ENCODE data around the gene SH3GL1. TPM values are rescaled to one million over a fixed set of nuclear protein-coding genes. Genes with fewer than 3 reads are reported as not detected.

The SH3GL1 gene, protein sequence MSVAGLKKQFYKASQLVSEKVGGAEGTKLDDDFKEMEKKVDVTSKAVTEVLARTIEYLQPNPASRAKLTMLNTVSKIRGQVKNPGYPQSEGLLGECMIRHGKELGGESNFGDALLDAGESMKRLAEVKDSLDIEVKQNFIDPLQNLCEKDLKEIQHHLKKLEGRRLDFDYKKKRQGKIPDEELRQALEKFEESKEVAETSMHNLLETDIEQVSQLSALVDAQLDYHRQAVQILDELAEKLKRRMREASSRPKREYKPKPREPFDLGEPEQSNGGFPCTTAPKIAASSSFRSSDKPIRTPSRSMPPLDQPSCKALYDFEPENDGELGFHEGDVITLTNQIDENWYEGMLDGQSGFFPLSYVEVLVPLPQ
- total RNA-seq = 10 to 100 TPM; 38.1 to 42.0 TPM

DNA sequence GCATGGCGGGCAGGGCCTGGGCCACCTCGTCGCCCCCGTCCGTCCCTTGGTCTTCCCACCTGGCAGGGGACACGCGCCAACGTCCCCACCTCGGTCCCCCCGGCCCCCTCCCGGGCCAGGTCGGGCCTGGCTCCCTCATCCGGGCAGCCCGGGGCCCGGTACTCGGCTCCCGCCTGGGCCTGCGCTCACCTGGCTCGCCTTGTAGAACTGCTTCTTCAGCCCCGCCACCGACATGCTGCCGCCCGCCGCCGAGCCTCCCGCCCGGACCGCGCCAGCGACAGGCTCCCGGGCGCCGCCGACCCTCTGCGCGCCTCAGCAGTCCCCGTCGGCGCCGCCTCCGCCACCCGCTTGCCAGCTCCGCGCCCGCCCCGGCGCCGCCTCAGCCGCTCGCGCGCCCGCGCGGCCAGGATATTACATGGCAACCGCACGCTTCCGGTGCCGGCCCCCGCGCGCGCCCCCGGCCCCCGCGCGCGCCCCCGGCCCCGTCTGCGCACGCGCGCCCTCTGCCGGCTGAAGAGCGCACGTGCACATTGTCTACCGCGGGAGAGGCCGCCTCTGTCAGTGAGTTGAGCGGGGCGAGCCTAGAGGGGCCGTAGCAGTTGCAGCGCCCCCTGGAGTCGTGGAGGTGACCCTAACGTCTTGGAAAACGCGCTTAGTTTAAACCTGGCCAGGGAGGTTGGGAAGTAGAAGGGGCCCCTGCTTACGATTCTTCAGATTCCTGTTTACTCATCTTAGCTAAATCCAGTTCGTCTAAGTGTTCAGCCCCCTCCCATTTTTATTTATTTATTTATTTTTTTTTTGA lies at the start of gene SH3GL1:
Gene SH3GL1 (minus strand): TSS at position 413 of the 802 bp plus-strand sequence. CDS start 179 bp downstream, at position 234.
- Mint-ChIP-seq H3K4me3 (peak within 1 kb of the TSS; percentile 82), H3K27ac (peak within 1 kb of the TSS; percentile 86), H3K9me3 (no peaks in the 10 kb centered on the region), H3K36me3 (peaks cover 26% of the 10 kb centered on the region), H3K27me3 (no peaks in the 10 kb centered on the region), H3K4me1 (ENCODE audit: low read depth) (peaks cover 60% of the 10 kb centered on the region)
- ChIA-PET CTCF (interaction anchor here (0.6 to 3.2 kb wide), 20 partner anchors 9 to 153 kb away, joined by 3 to 52 read pairs (median 6); partner anchors contain the start of genes HDGFL2, MPND, STAP2 and YJU2), POLR2A (interaction anchor here (0.6 to 3.1 kb wide), 6 partner anchors 14 to 442 kb away, joined by 3 to 23 read pairs (median 4); partner anchors contain the start of gene EEF2)
- intact Hi-C loops (cut with micrococcal nuclease) = loop anchor here (1.0 to 5.0 kb wide), 6 partner anchors 20 to 638 kb away; partner anchors contain the start of genes DPP9, MRPL54, UBXN6 and ZBTB7A
- DNase-seq = peak; percentile 94

GRCh38 chr19:4449639-4450028 lies 49.3 kb upstream of the SH3GL1 start:
- H3K27me3 Mint-ChIP-seq = no peaks in the 10 kb centered on the region
- ChIA-PET POLR2A (no interaction called here), CTCF (no interaction called here)
- no peaks in the 10 kb centered on the region for H3K4me1 Mint-ChIP-seq (ENCODE audit: low read depth)
- no peak overlapping the region for H3K4me3 Mint-ChIP-seq
- no peak for DNase-seq
- peaks cover 14% of the 10 kb centered on the region for H3K36me3 Mint-ChIP-seq
- no peaks in the 10 kb centered on the region for H3K9me3 Mint-ChIP-seq
- H3K27ac Mint-ChIP-seq = no peak overlapping the region
- intact Hi-C loops (cut with micrococcal nuclease) = no loop called here

DNA sequence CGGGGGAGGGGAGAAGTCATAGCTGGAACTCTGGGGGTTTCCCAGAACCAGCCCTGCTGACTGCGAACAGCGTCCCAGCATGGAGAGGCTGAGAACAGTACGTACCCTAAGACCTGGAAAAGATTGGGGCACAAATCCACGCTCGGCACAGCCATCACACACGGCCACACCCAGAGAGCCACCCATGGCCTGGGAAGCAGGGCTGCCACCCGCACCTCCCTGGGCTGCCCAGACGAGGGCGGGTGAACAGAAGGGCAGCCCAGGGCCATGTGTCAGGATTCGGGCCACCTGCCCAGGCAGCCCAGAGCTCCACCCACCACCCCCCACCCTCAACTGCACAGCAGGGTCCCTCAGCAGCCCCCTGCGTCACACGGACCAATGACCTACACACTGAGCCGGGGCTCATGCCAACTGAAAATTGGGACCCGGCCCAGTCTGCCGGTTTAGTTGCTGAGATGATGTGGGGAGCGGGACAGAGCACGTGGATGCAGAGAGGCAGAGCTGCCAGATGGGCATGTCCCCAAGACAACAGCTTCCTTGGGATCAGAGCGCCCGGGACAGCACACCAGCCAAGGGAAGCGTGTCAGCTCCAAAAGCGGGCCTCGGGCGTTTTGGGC lies 48.8 kb upstream of the SH3GL1 start:
- Mint-ChIP-seq H3K36me3 (peaks cover 16% of the 10 kb centered on the region), H3K9me3 (no peaks in the 10 kb centered on the region)
- POLR2A ChIA-PET = no interaction called here

DNA sequence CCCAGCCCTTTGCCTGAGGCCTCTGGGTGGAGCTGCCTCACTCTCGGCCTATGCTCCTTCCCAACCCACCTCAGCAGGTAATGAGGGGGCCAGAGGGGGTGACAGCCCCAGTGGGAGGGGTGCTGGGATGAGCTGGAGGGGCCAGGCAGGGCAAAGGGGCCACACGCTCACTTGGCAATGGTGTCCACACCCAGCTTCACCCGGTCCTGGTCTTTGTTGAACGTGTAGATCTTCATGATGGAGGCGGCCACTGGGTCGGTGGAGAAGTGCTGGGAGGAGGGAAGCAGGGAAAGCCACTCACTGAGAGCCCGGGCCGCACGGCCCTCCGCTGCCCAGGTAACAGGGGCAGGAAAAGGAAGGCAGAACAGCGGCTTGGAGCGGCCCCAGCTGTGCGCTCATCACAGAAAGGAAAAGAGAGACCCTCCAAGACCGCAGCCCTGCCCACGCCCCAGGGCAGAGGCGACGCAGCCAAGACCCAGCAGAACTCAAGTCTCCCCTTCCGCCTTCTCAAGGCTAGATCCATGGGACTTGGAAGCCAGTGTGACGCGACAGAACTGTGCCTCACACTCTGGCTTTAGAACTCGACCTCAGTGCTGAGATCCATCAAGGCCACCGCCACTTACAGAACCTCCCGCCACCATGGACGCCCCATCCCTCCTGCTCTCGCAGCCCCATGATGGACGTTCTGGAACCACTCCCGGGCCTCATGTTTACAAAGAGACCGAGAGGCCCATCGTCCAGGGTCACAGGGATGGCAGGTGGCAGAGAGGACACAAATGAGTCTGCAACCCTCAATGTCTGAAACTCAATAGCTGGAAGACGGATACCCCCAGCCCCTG lies 48.0 kb upstream of the SH3GL1 start:
- Mint-ChIP-seq H3K4me1 (ENCODE audit: low read depth) (no peaks in the 10 kb centered on the region), H3K9me3 (no peaks in the 10 kb centered on the region), H3K4me3 (no peak overlapping the region), H3K27me3 (no peaks in the 10 kb centered on the region), H3K36me3 (peaks cover 16% of the 10 kb centered on the region), H3K27ac (no peak overlapping the region)
- POLR2A ChIA-PET = no interaction called here
- CTCF ChIA-PET = no interaction called here
- intact Hi-C loops (cut with micrococcal nuclease) = no loop called here
- no peak for DNase-seq

More for the DNA sequence above, 48.8 kb upstream of the SH3GL1 start:
- CTCF ChIA-PET = no interaction called here
- Mint-ChIP-seq H3K27ac (no peak overlapping the region), H3K4me3 (no peak overlapping the region), H3K4me1 (ENCODE audit: low read depth) (no peaks in the 10 kb centered on the region), H3K27me3 (no peaks in the 10 kb centered on the region)
- DNase-seq = no peak
- intact Hi-C loops (cut with micrococcal nuclease) = no loop called here

- H3K4me1 Mint-ChIP-seq (ENCODE audit: low read depth) = no peaks in the 10 kb centered on the region
These were observed 47.2 kb upstream of the SH3GL1 start for GRCh38 chr19:4447327-4448146.

DNA sequence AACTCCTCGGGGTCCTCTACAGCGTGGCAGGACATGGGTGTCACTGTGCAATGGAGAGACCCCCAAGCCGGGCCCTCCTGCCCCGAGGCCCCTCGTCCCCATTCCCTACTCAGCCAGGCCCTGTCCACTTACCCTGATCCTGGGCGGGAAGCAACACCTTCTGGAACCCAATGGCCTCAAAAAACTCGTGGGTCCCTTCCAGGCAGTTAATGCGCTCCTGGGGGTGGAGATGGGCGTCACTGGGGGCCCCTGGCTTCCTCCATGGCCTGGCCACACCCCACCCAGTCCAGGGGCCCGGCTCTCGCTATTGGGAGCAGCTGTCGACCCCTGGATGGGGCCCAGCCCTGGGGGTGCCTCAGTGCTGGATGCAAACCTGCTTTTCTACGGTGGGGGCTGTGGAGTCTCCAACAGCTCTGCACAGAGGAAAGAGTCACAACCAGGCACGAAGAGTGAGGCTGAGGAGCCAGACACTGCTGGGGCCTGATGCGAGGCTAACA lies 46.4 kb upstream of the SH3GL1 start:
- intact Hi-C loops (cut with micrococcal nuclease) = no loop called here
- Mint-ChIP-seq H3K4me3 (no peak overlapping the region), H3K9me3 (no peaks in the 10 kb centered on the region), H3K27me3 (no peaks in the 10 kb centered on the region), H3K27ac (no peak overlapping the region), H3K36me3 (peaks cover 21% of the 10 kb centered on the region), H3K4me1 (ENCODE audit: low read depth) (peaks cover 6% of the 10 kb centered on the region)
- POLR2A ChIA-PET = no interaction called here
- CTCF ChIA-PET = no interaction called here
- DNase-seq = no peak

More at GRCh38 chr19:4447327-4448146, 47.2 kb upstream of the SH3GL1 start:
- ChIA-PET POLR2A (no interaction called here), CTCF (no interaction called here)
- intact Hi-C loops (cut with micrococcal nuclease) = no loop called here
- Mint-ChIP-seq H3K27me3 (no peaks in the 10 kb centered on the region), H3K27ac (no peak overlapping the region), H3K36me3 (peaks cover 14% of the 10 kb centered on the region), H3K9me3 (no peaks in the 10 kb centered on the region), H3K4me3 (no peak overlapping the region)
- DNase-seq = no peak

DNA sequence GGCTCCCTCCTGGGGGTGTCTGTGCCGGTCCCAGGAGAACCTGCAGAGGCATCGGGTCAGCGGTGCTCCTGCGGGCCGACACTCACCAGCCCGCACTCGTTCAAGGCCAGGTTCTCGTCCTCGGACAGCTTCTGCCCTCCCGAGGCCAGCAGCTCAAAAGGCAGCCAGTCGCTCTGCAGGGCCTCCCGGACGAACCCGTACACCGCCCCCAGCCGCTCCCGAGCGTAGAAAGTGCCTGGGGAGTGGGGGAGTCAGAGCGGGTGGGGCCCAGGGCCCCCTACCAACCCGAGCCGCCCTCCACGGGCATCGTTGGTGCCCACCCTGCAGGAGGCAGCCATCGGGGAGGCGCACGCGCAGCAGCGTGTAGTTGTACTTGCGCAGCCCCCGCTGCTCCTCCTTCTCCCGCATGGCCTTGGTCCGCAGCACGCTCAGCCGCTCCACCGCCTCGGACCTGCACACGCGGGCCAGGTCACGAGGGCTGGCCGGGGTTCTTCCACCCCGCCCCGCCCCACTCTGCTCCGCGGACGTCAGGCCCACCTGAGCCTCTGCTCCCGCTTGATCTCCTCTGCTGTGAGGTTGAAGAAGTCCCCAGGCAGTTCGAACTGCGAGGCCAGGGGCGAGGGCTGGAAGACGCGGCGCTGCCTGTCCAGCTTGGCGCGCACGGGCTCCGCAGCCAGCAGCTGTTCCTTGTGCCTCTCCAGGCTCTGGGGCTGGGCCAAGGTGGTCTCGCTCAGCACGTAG lies 45.8 kb upstream of the SH3GL1 start:
- intact Hi-C loops (cut with micrococcal nuclease) = no loop called here
- no peak overlapping the region for H3K4me3 Mint-ChIP-seq
- no peak for DNase-seq
- ChIA-PET CTCF (no interaction called here), POLR2A (no interaction called here)
- peaks cover 21% of the 10 kb centered on the region for H3K36me3 Mint-ChIP-seq
- no peaks in the 10 kb centered on the region for H3K27me3 Mint-ChIP-seq
- H3K4me1 Mint-ChIP-seq (ENCODE audit: low read depth) = peaks cover 6% of the 10 kb centered on the region
- H3K9me3 Mint-ChIP-seq = no peaks in the 10 kb centered on the region
- no peak overlapping the region for H3K27ac Mint-ChIP-seq

DNA sequence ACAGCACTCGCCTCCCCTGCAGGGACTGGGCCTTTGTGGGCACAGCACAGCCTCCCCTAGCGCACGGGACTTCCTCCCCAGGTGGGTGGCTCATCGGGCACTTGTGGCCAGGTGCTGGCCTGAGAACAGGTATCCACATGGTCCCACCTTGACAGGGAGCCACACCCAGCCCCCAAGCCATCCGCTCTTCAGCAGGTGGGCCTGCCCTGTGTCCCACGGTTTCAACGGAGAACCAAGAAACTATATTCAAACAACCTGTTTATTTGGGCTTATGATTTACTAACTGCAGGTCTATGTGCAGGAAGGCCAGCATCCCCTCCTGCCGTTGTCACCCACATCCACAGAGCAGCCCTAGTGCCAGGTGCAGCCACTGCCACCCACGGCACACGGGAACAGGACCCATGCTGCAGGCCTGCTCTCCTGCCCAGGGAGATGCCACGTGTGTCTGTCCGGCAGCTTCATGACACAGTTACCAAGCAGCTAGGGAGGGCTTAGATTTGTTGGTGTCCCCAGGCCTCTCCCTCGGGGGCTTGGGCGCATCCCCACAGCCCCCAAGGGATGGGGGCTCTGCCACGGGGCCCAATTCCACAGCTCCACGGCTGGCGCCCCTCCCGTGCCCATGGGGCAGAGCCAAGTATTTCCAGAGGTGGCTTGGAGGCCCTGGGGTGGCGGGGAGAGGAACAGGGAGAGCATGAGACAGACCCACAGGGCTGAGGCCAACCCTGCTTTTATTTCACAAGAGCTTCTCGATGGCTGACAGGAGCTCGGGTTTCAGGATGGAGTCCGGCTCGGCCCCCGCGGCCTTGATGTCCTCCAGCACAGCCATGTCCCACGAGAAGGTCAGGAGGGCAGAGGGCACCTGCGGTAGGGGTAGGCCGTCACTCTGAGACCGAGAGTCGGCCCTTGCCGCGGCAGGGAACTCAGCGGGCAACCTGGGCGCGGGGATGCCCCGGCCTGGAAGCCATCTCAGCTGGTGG lies 44.7 kb upstream of the SH3GL1 start:
- H3K4me1 Mint-ChIP-seq (ENCODE audit: low read depth) = peaks cover 6% of the 10 kb centered on the region
- H3K27ac Mint-ChIP-seq = no peak overlapping the region
- no peak for DNase-seq
- no peaks in the 10 kb centered on the region for H3K9me3 Mint-ChIP-seq
- ChIA-PET CTCF (no interaction called here), POLR2A (no interaction called here)
- peaks cover 23% of the 10 kb centered on the region for H3K36me3 Mint-ChIP-seq
- no peak overlapping the region for H3K4me3 Mint-ChIP-seq
- no peaks in the 10 kb centered on the region for H3K27me3 Mint-ChIP-seq
- intact Hi-C loops (cut with micrococcal nuclease) = no loop called here

GRCh38 chr19:4443966-4444764 lies 43.8 kb upstream of the SH3GL1 start:
- ChIA-PET POLR2A (no interaction called here), CTCF (interaction anchor here (0.6 kb wide), 1 partner anchor 132 kb away, joined by 3 read pairs; no protein-coding TSS in a partner anchor)
- no peak overlapping the region for H3K27ac Mint-ChIP-seq
- H3K9me3 Mint-ChIP-seq = no peaks in the 10 kb centered on the region
- intact Hi-C loops (cut with micrococcal nuclease) = no loop called here
- no peak overlapping the region for H3K4me3 Mint-ChIP-seq
- no peak for DNase-seq
- no peaks in the 10 kb centered on the region for H3K27me3 Mint-ChIP-seq
- H3K36me3 Mint-ChIP-seq = peaks cover 20% of the 10 kb centered on the region
- H3K4me1 Mint-ChIP-seq (ENCODE audit: low read depth) = peaks cover 6% of the 10 kb centered on the region
